Measurements from ENCODE around the gene EXT2.

DNA sequence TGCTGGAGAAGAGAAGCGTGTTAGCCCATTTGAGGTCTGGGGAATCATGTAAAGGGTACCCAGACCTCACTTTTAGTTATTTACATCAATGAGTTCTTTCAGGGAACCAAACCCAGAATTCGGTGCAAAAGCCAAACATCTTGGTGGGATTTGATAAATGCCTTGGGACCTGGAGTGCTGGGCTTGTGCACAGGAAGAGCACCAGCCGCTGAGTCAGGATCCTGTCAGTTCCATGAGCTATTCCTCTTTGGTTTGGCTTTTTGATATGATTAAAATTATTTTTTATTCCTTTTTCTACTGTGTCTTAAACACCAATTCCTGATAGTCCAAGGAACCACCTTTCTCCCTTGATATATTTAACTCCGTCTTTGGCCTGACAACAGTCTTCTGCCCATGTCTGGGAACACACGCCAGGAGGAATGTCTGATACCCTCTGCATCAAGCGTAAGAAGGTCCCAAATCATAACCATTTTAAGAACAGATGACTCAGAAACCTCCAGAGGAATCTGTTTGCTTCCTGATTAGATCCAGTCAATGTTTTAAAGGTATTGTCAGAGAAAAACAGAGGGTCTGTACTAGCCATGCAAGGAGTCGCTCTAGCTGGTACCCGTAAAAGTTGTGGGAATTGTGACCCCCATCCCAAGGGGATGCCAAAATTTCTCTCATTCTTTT lies 149.3 kb downstream of the EXT2 start:
- no peak for TF ChIP-seq JUN (CRISPR knock-in tag; IDR thresholded peaks at IDR 0.05)
- TF ChIP-seq, protein P1, sequence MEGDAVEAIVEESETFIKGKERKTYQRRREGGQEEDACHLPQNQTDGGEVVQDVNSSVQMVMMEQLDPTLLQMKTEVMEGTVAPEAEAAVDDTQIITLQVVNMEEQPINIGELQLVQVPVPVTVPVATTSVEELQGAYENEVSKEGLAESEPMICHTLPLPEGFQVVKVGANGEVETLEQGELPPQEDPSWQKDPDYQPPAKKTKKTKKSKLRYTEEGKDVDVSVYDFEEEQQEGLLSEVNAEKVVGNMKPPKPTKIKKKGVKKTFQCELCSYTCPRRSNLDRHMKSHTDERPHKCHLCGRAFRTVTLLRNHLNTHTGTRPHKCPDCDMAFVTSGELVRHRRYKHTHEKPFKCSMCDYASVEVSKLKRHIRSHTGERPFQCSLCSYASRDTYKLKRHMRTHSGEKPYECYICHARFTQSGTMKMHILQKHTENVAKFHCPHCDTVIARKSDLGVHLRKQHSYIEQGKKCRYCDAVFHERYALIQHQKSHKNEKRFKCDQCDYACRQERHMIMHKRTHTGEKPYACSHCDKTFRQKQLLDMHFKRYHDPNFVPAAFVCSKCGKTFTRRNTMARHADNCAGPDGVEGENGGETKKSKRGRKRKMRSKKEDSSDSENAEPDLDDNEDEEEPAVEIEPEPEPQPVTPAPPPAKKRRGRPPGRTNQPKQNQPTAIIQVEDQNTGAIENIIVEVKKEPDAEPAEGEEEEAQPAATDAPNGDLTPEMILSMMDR (IDR thresholded peaks at IDR 0.05): no peak
- TF ChIP-seq, protein P2, sequence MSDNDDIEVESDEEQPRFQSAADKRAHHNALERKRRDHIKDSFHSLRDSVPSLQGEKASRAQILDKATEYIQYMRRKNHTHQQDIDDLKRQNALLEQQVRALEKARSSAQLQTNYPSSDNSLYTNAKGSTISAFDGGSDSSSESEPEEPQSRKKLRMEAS (CRISPR knock-in tag; IDR thresholded peaks at IDR 0.05): no peak
- TF ChIP-seq, protein P3, sequence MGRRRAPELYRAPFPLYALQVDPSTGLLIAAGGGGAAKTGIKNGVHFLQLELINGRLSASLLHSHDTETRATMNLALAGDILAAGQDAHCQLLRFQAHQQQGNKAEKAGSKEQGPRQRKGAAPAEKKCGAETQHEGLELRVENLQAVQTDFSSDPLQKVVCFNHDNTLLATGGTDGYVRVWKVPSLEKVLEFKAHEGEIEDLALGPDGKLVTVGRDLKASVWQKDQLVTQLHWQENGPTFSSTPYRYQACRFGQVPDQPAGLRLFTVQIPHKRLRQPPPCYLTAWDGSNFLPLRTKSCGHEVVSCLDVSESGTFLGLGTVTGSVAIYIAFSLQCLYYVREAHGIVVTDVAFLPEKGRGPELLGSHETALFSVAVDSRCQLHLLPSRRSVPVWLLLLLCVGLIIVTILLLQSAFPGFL (CRISPR knock-in tag; IDR thresholded peaks at IDR 0.05; ENCODE audit: borderline replicate concordance): no peak
- TF ChIP-seq, protein P4, sequence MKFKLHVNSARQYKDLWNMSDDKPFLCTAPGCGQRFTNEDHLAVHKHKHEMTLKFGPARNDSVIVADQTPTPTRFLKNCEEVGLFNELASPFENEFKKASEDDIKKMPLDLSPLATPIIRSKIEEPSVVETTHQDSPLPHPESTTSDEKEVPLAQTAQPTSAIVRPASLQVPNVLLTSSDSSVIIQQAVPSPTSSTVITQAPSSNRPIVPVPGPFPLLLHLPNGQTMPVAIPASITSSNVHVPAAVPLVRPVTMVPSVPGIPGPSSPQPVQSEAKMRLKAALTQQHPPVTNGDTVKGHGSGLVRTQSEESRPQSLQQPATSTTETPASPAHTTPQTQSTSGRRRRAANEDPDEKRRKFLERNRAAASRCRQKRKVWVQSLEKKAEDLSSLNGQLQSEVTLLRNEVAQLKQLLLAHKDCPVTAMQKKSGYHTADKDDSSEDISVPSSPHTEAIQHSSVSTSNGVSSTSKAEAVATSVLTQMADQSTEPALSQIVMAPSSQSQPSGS (CRISPR knock-in tag; IDR thresholded peaks at IDR 0.05; ENCODE audit: borderline replicate concordance, low read depth): no peak
- no peak for TF ChIP-seq TEAD1 (CRISPR knock-in tag; IDR thresholded peaks at IDR 0.05)
- TF ChIP-seq CREM (CRISPR knock-in tag; IDR thresholded peaks at IDR 0.05): no peak
- TF ChIP-seq, protein P5, sequence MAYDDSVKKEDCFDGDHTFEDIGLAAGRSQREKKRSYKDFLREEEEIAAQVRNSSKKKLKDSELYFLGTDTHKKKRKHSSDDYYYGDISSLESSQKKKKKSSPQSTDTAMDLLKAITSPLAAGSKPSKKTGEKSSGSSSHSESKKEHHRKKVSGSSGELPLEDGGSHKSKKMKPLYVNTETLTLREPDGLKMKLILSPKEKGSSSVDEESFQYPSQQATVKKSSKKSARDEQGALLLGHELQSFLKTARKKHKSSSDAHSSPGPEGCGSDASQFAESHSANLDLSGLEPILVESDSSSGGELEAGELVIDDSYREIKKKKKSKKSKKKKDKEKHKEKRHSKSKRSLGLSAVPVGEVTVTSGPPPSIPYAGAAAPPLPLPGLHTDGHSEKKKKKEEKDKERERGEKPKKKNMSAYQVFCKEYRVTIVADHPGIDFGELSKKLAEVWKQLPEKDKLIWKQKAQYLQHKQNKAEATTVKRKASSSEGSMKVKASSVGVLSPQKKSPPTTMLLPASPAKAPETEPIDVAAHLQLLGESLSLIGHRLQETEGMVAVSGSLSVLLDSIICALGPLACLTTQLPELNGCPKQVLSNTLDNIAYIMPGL (CRISPR knock-in tag; IDR thresholded peaks at IDR 0.05): no peak
- TF ChIP-seq SP1 (CRISPR knock-in tag; conservative IDR thresholded peaks at IDR 0.05): no peak
- TF ChIP-seq, protein P6, sequence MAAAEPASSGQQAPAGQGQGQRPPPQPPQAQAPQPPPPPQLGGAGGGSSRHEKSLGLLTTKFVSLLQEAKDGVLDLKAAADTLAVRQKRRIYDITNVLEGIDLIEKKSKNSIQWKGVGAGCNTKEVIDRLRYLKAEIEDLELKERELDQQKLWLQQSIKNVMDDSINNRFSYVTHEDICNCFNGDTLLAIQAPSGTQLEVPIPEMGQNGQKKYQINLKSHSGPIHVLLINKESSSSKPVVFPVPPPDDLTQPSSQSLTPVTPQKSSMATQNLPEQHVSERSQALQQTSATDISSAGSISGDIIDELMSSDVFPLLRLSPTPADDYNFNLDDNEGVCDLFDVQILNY (CRISPR knock-in tag; IDR thresholded peaks at IDR 0.05): no peak

Data from WTC11 (cell line).